Measurements from ENCODE around the gene FAM177B.

Gene FAM177B

GRCh38 chr1:222736972-222737371 is at the start of gene FAM177B:
Gene FAM177B (plus strand): TSS chr1:222737202. CDS start chr1:222746546, 9,344 bp downstream.
- H3K4me3 ChIP-seq (ENCODE audit: low read depth, low read length), result no peak within 1 kb of the TSS
- no peak for DNase-seq (ENCODE audit: low read depth)

GRCh38 chr1:222691016-222691415 is 46.0 kb upstream of the FAM177B start:
- no peak for DNase-seq (ENCODE audit: low read depth)

GRCh38 chr1:222694927-222695326 is 42.1 kb upstream of the FAM177B start:
- no peak for DNase-seq (ENCODE audit: low read depth)
- H3K4me3 ChIP-seq (ENCODE audit: low read depth, low read length), result no peak overlapping the region

More at GRCh38 chr1:222691016-222691415, 46.0 kb upstream of the FAM177B start:
- H3K4me3 ChIP-seq (ENCODE audit: low read depth, low read length), result no peak overlapping the region

GRCh38 chr1:222696741-222697140 is 40.3 kb upstream of the FAM177B start:
- H3K4me3 ChIP-seq (ENCODE audit: low read depth, low read length), result no peak overlapping the region
- no peak for DNase-seq (ENCODE audit: low read depth)

GRCh38 chr1:222697203-222697602 is 39.8 kb upstream of the FAM177B start:
- no peak for DNase-seq (ENCODE audit: low read depth)
- no peak overlapping the region for H3K4me3 ChIP-seq (ENCODE audit: low read depth, low read length)

GRCh38 chr1:222697826-222698225 is 39.2 kb upstream of the FAM177B start:
- no peak for DNase-seq (ENCODE audit: low read depth)
- no peak overlapping the region for H3K4me3 ChIP-seq (ENCODE audit: low read depth, low read length)

GRCh38 chr1:222702210-222702609 is 34.8 kb upstream of the FAM177B start:
- no peak overlapping the region for H3K4me3 ChIP-seq (ENCODE audit: low read depth, low read length)
- DNase-seq (ENCODE audit: low read depth), result no peak

- DNase-seq (ENCODE audit: low read depth), result no peak
- H3K4me3 ChIP-seq (ENCODE audit: low read depth, low read length), result no peak overlapping the region
These were observed 32.7 kb upstream of the FAM177B start for GRCh38 chr1:222704260-222704659.

GRCh38 chr1:222706815-222707214 is 30.2 kb upstream of the FAM177B start:
- no peak for DNase-seq (ENCODE audit: low read depth)
- no peak overlapping the region for H3K4me3 ChIP-seq (ENCODE audit: low read depth, low read length)

- no peak for DNase-seq (ENCODE audit: low read depth)
- no peak overlapping the region for H3K4me3 ChIP-seq (ENCODE audit: low read depth, low read length)
These were observed 27.3 kb upstream of the FAM177B start for GRCh38 chr1:222709700-222710153.

- peak overlapping the region; percentile 99 for H3K4me3 ChIP-seq (ENCODE audit: low read depth, low read length)
- peak; percentile 30 for DNase-seq (ENCODE audit: low read depth)
These were observed 25.4 kb upstream of the FAM177B start for GRCh38 chr1:222711319-222712252.

GRCh38 chr1:222712253-222713090 is 24.5 kb upstream of the FAM177B start, which contains the start of the genes AIDA and BROX:
Gene AIDA (minus strand): TSS chr1:222712491. CDS start chr1:222712317, 174 bp downstream.
Gene BROX (plus strand): TSS chr1:222712564. CDS start chr1:222715700, 3,136 bp downstream.
- peak; percentile 39 for DNase-seq (ENCODE audit: low read depth)

GRCh38 chr1:222713091-222713961 is 23.7 kb upstream of the FAM177B start:
- peak; percentile 87 for DNase-seq (ENCODE audit: low read depth)
- peak overlapping the region; percentile 99 for H3K4me3 ChIP-seq (ENCODE audit: low read depth, low read length)

More at GRCh38 chr1:222712253-222713090, 24.5 kb upstream of the FAM177B start, which contains the start of the genes AIDA and BROX:
- peak within 1 kb of the TSS; percentile 99 for H3K4me3 ChIP-seq (ENCODE audit: low read depth, low read length)

- no peak overlapping the region for H3K4me3 ChIP-seq (ENCODE audit: low read depth, low read length)
- DNase-seq (ENCODE audit: low read depth), result no peak
These were observed 20.6 kb upstream of the FAM177B start for GRCh38 chr1:222716393-222716792.

- DNase-seq (ENCODE audit: low read depth), result no peak
These were observed 8.3 kb upstream of the FAM177B start for GRCh38 chr1:222728746-222729145.

GRCh38 chr1:222730866-222731265 is 6.1 kb upstream of the FAM177B start:
- no peak for DNase-seq (ENCODE audit: low read depth)
- no peak overlapping the region for H3K4me3 ChIP-seq (ENCODE audit: low read depth, low read length)

More at GRCh38 chr1:222728746-222729145, 8.3 kb upstream of the FAM177B start:
- H3K4me3 ChIP-seq (ENCODE audit: low read depth, low read length), result no peak overlapping the region

GRCh38 chr1:222732216-222733159 is 4.5 kb upstream of the FAM177B start:
- no peak overlapping the region for H3K4me3 ChIP-seq (ENCODE audit: low read depth, low read length)

GRCh38 chr1:222734740-222735139 is 2.3 kb upstream of the FAM177B start:
- H3K4me3 ChIP-seq (ENCODE audit: low read depth, low read length), result no peak overlapping the region
- no peak for DNase-seq (ENCODE audit: low read depth)

More at GRCh38 chr1:222732216-222733159, 4.5 kb upstream of the FAM177B start:
- DNase-seq (ENCODE audit: low read depth), result no peak
